Measurements from ENCODE around the gene NAV2.
"Not testable (repeated sequence)": the region's sequence is repeated elsewhere in the genome, so short reads cannot be mapped to it uniquely, and the experiment has no call there.

Gene NAV2

DNA sequence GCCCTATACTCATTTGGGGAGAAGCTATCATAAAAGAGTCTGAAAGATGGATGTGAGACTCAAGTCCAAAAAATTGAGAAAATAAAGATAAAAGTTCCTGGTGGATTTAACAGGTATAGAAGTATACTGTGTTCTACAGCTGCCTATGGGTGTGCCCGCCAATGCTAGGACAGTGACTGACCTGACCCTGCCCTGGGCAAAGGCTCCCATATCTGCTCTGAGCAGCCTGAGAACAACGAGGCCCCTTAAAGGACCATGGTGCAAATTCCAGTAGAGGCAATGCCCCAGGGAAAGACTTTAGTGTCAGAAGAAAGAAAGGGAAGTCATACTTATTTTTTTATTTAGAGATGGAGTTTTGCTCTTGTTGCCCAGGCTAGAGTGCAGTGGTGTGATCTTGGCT, 181.8 kb downstream of the NAV2 start:
- Histone ChIP-seq H3K4me3 (ENCODE audit: low read depth in 1 of 2, low read length in 2 of 2) (no peak overlapping the region), H3K27ac (ENCODE audit: low read length) (no peak overlapping the region), H3K9me3 (ENCODE audit: insufficient read depth, low read length, severe bottlenecking) (no peaks in the 10 kb centered on the region), H3K4me1 (ENCODE audit: insufficient read depth, low read length) (no peaks in the 10 kb centered on the region), H3K27me3 (ENCODE audit: insufficient read depth, low read length, poor library complexity) (no peaks in the 10 kb centered on the region), H3K9ac (ENCODE audit: low read depth, low read length) (no peak overlapping the region), H3K4me2 (ENCODE audit: insufficient read depth, low read length) (no peak overlapping the region), H4K20me1 (ENCODE audit: insufficient read depth, low read length) (no peaks in the 10 kb centered on the region), H2AFZ (ENCODE audit: low read depth, low read length) (no peak overlapping the region), H3K36me3 (ENCODE audit: insufficient read depth, low read length) (no peaks in the 10 kb centered on the region), H3K79me2 (ENCODE audit: insufficient read depth, low read length) (no peaks in the 10 kb centered on the region)
- DNase-seq (no peak), ATAC-seq (ENCODE audit: insufficient read depth, low read depth) (no peak)
- TF ChIP-seq, protein P1, sequence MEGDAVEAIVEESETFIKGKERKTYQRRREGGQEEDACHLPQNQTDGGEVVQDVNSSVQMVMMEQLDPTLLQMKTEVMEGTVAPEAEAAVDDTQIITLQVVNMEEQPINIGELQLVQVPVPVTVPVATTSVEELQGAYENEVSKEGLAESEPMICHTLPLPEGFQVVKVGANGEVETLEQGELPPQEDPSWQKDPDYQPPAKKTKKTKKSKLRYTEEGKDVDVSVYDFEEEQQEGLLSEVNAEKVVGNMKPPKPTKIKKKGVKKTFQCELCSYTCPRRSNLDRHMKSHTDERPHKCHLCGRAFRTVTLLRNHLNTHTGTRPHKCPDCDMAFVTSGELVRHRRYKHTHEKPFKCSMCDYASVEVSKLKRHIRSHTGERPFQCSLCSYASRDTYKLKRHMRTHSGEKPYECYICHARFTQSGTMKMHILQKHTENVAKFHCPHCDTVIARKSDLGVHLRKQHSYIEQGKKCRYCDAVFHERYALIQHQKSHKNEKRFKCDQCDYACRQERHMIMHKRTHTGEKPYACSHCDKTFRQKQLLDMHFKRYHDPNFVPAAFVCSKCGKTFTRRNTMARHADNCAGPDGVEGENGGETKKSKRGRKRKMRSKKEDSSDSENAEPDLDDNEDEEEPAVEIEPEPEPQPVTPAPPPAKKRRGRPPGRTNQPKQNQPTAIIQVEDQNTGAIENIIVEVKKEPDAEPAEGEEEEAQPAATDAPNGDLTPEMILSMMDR (IDR thresholded peaks at IDR 0.05; ENCODE audit: borderline replicate concordance, extremely low read depth, low read length, poor library complexity, severe bottlenecking): no peak

DNA sequence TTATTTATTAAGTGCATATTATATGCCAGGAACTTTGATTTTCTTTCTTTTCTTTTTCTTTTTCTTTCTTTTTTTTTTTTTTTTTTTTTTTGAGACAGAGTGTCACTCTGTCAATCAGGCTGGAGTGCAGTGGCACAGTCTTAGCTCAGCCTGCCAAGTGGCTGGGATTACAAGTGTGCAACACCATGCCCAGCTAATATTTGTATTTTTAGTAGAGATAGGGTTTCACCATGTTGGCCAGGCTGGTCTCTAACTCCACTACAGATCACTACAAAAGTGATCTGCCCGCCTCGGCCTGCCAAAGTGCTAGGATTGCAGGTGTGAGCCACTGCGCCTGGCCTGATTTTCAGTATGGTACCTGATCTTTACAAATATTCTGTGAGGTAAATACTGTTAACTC, 182.4 kb downstream of the NAV2 start:
- H3K27ac ChIP-seq (ENCODE audit: low read length); H3K27me3 ChIP-seq (ENCODE audit: insufficient read depth, low read length, poor library complexity); H3K4me1 ChIP-seq (ENCODE audit: insufficient read depth, low read length); H3K36me3 ChIP-seq (ENCODE audit: insufficient read depth, low read length); H3K79me2 ChIP-seq (ENCODE audit: insufficient read depth, low read length); H3K4me2 ChIP-seq (ENCODE audit: insufficient read depth, low read length); H4K20me1 ChIP-seq (ENCODE audit: insufficient read depth, low read length); H3K4me3 ChIP-seq (ENCODE audit: low read depth in 1 of 2, low read length in 2 of 2); H3K9ac ChIP-seq (ENCODE audit: low read depth, low read length); ATAC-seq (ENCODE audit: insufficient read depth, low read depth); H2AFZ ChIP-seq (ENCODE audit: low read depth, low read length); DNase-seq; H3K9me3 ChIP-seq (ENCODE audit: insufficient read depth, low read length, severe bottlenecking): not testable (repeated sequence)

DNA sequence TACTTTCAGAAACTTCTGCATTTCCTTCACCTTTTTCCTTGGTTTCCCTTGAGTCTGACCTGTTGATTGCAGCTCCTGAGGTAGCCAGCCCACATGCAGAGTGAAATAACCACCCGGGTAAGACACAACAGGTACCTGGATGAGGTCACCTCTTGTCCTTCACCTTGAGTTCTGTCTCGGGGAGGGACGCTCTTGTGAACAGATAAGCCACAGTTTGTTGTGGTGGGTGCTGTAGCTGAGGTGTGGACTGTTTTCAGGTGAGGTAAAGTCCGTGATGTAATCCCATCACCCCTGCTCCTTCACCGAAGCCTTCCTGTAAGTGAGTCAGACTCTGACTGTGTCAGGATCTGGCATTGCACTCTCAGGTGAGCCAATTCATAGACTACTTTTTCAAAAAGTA, 183.1 kb downstream of the NAV2 start:
- H3K36me3 ChIP-seq (ENCODE audit: insufficient read depth, low read length): no peaks in the 10 kb centered on the region

DNA sequence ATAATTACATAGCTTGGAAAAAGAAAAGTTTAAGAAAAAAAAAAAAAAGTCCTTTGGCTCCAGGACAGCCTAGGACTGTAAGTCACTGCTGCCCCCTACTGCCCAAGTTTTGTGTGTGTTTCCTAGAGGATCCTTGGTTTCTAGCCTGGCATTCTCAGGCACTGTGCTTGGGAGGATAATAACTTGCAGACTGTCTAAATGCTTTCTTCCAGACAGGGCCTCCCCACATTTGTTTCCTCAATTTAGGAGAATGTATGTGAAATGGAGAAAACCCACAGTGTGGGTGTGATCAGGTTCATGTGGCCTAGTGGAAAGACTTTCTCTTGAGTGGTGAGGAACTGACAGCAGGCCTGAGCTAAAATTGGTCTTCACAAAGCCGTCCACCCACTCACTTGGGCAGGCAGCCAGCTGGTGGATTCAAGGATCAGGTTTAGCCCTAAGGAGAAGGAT, 191.0 kb downstream of the NAV2 start:
- Histone ChIP-seq H3K4me3 (ENCODE audit: low read depth in 1 of 2, low read length in 2 of 2) (no peak overlapping the region), H3K9ac (ENCODE audit: low read depth, low read length) (no peak overlapping the region), H3K4me1 (ENCODE audit: insufficient read depth, low read length) (no peaks in the 10 kb centered on the region), H3K9me3 (ENCODE audit: insufficient read depth, low read length, severe bottlenecking) (no peaks in the 10 kb centered on the region), H3K4me2 (ENCODE audit: insufficient read depth, low read length) (no peak overlapping the region), H3K27me3 (ENCODE audit: insufficient read depth, low read length, poor library complexity) (no peaks in the 10 kb centered on the region), H4K20me1 (ENCODE audit: insufficient read depth, low read length) (peaks cover 3% of the 10 kb centered on the region; the same call in 1 of the 2 replicates), H3K79me2 (ENCODE audit: insufficient read depth, low read length) (no peaks in the 10 kb centered on the region), H2AFZ (ENCODE audit: low read depth, low read length) (no peak overlapping the region), H3K27ac (ENCODE audit: low read length) (no peak overlapping the region), H3K36me3 (ENCODE audit: insufficient read depth, low read length) (no peaks in the 10 kb centered on the region)
- ATAC-seq (ENCODE audit: insufficient read depth, low read depth) (peak; percentile 70; the same call in 2 of the 3 replicates), DNase-seq (peak; percentile 62)
- no peak for TF ChIP-seq EZH2 (IDR thresholded peaks at IDR 0.05; ENCODE audit: borderline replicate concordance, low read depth, low read length, severe bottlenecking)
- TF ChIP-seq, protein P1 (IDR thresholded peaks at IDR 0.05; ENCODE audit: borderline replicate concordance, extremely low read depth, low read length, poor library complexity, severe bottlenecking): peak; percentile 75

More for the DNA sequence above, 183.1 kb downstream of the NAV2 start:
- no peak for DNase-seq
- no peak overlapping the region for H3K4me2 ChIP-seq (ENCODE audit: insufficient read depth, low read length)
- no peak overlapping the region for H3K9ac ChIP-seq (ENCODE audit: low read depth, low read length)
- H3K9me3 ChIP-seq (ENCODE audit: insufficient read depth, low read length, severe bottlenecking): no peaks in the 10 kb centered on the region
- no peak overlapping the region for H3K27ac ChIP-seq (ENCODE audit: low read length)
- no peaks in the 10 kb centered on the region for H3K27me3 ChIP-seq (ENCODE audit: insufficient read depth, low read length, poor library complexity)
- H3K79me2 ChIP-seq (ENCODE audit: insufficient read depth, low read length): no peaks in the 10 kb centered on the region
- H3K4me3 ChIP-seq (ENCODE audit: low read depth in 1 of 2, low read length in 2 of 2): no peak overlapping the region
- no peak for ATAC-seq (ENCODE audit: insufficient read depth, low read depth)
- H4K20me1 ChIP-seq (ENCODE audit: insufficient read depth, low read length): no peaks in the 10 kb centered on the region
- H2AFZ ChIP-seq (ENCODE audit: low read depth, low read length): no peak overlapping the region
- TF ChIP-seq EZH2 (IDR thresholded peaks at IDR 0.05; ENCODE audit: borderline replicate concordance, low read depth, low read length, severe bottlenecking): no peak
- TF ChIP-seq, protein P1 (IDR thresholded peaks at IDR 0.05; ENCODE audit: borderline replicate concordance, extremely low read depth, low read length, poor library complexity, severe bottlenecking): no peak
- H3K4me1 ChIP-seq (ENCODE audit: insufficient read depth, low read length): no peaks in the 10 kb centered on the region

All from DND-41 (cell line).